ENCODE measurements around the gene MAP4K3. TPM values are rescaled to one million over a fixed set of nuclear protein-coding genes. Genes with fewer than 3 reads are reported as not detected.

The MAP4K3 gene
- total and polyA plus RNA-seq, 10 of the 15 experiments (the other 5 are each of a cell fraction or from before 2014, with no cell fraction given) = 0.04 to 0.95 (median 0.21) TPM; not detected in 1

- SMC1A ChIA-PET (ENCODE audit: uncharacterized antibody, unreplicated experiment) = no interaction called here
- no peak for DNase-seq (ENCODE audit: low read depth, low spot score)
- H3K27ac ChIP-seq (ENCODE audit: control insufficient read depth, insufficient read depth) = no peak overlapping the region
- no peaks in the 10 kb centered on the region for H4K20me1 ChIP-seq (ENCODE audit: control insufficient read depth, insufficient read depth)
- no peaks in the 10 kb centered on the region for H3K36me3 ChIP-seq (ENCODE audit: control insufficient read depth in 2 of 2, insufficient read depth in 2 of 2, low read length in 1 of 2)
- intact Hi-C loops (cut with micrococcal nuclease; ENCODE audit: unreplicated experiment) = no loop called here
- WGBS (ENCODE audit: insufficient coverage, insufficient replicate concordance, low lambda C conversion rate, missing lambda C conversion rate) = 96% methylated on average over 1 of the region's 1 CpG
- ATAC-seq = no peak
- no peak overlapping the region for H3K4me3 ChIP-seq
- CTCF ChIA-PET = no interaction called here
- no peaks in the 10 kb centered on the region for H3K27me3 ChIP-seq (replicated peaks in 1 of 2; ENCODE audit: control insufficient read depth in 2 of 2, insufficient read depth in 2 of 2, low read length in 1 of 2)
- RAD21 ChIA-PET (ENCODE audit: unreplicated experiment) = no interaction called here
- H3K79me2 ChIP-seq (ENCODE audit: control insufficient read depth, insufficient read depth, low read length) = peaks cover 2% of the 10 kb centered on the region
- no peak overlapping the region for H3K9ac ChIP-seq (ENCODE audit: control insufficient read depth, insufficient read depth, low read length)
- FAIRE-seq = no peak
- BruUV-seq (replicated peaks) = no TSS peak
- H3K4me2 ChIP-seq (ENCODE audit: control insufficient read depth, insufficient read depth) = no peak overlapping the region
- POLR2A ChIA-PET = no interaction called here
- in situ Hi-C loops (cut with MboI) = no loop called here
- no peaks in the 10 kb centered on the region for H3K9me3 ChIP-seq (replicated peaks; ENCODE audit: control insufficient read depth, insufficient read depth, low read length)
- no peaks in the 10 kb centered on the region for H3K4me1 ChIP-seq (ENCODE audit: control insufficient read depth, insufficient read depth, low read length)
- H2AFZ ChIP-seq (ENCODE audit: control insufficient read depth, low read depth, low read length) = no peak overlapping the region
- TF ChIP-seq CEBPB (IDR thresholded peaks at IDR 0.05; ENCODE audit: borderline replicate concordance in 1 of 2, low read depth in 2 of 2, low read length in 2 of 2) = no peak
- TF ChIP-seq EED (IDR thresholded peaks at IDR 0.05; ENCODE audit: low read depth) = no peak
- TF ChIP-seq PBX3 (IDR thresholded peaks at IDR 0.05; ENCODE audit: insufficient replicate concordance, low read depth, low read length) = no peak
- TF ChIP-seq MEF2A (IDR thresholded peaks at IDR 0.05; ENCODE audit: insufficient read depth, low read depth, low read length) = no peak
- no peak for TF ChIP-seq CEBPZ (IDR thresholded peaks at IDR 0.05; ENCODE audit: low read depth, low read length)
- no peak for TF ChIP-seq E2F8 (IDR thresholded peaks at IDR 0.05; ENCODE audit: low read depth, partially characterized antibody)
- TF ChIP-seq PKNOX1 (IDR thresholded peaks at IDR 0.05) = no peak
- no peak for TF ChIP-seq CREB1 (IDR thresholded peaks at IDR 0.05; ENCODE audit: low read depth)
- no peak for TF ChIP-seq NFYB (IDR thresholded peaks at IDR 0.05; ENCODE audit: insufficient read depth, low read depth, low read length)
- TF ChIP-seq TCF12 (IDR thresholded peaks at IDR 0.05; ENCODE audit: low read depth, low read length) = no peak
- TF ChIP-seq STAT3 (IDR thresholded peaks at IDR 0.05; ENCODE audit: low read depth, low read length) = no peak
- TF ChIP-seq SP1 (IDR thresholded peaks at IDR 0.05; ENCODE audit: low read depth, low read length) = no peak
- no peak for TF ChIP-seq REST (IDR thresholded peaks at IDR 0.05; ENCODE audit: low read depth, low read length)
Observed at GRCh38 chr2:39422700-39423099, 14.4 kb downstream of the MAP4K3 start.
